Common myeloid progenitor, CD34-positive (primary cell): ENCODE results near the gene TBC1D22A.

Source experiments
- CTCF ChIA-PET: fragments of 350-600 bp; sonication (Branson Sonifier 250); formaldehyde crosslinking; loops from one replicate; lab custom pipeline; 2021; ENCODE audit warnings: antibody characterized with exemption; lab: Charles Lee
- POLR2A ChIA-PET: fragments of 350-600 bp; sonication (Branson Sonifier 250); formaldehyde crosslinking; loops from one replicate; lab custom pipeline; 2021; ENCODE audit warnings: antibody characterized with exemption; lab: Charles Lee
- DNase-seq, 3 donors: peaks; one replicate each; pipeline versions ENCODE4 v3.0.0 to v3.0.0-alpha.2; 2013
- H3K27ac ChIP-seq, 2 experiments: 1 replicate in 1 of 2; 2 replicates in 1 of 2; pipeline ENCODE4 v1.7.0; 2013; ENCODE audit warnings: inconsistent platforms in 2 of 2, low read length in 2 of 2, mild to moderate bottlenecking in 2 of 2, low read depth in 1 of 2, moderate library complexity in 1 of 2; ENCODE audit not compliant: severe bottlenecking in 2 of 2, insufficient read depth in 1 of 2, poor library complexity in 1 of 2
- H3K27me3 ChIP-seq, 5 experiments: replicated peaks in 2 of 5; 1 replicate in 3 of 5; 2 replicates in 2 of 5; pipeline versions ENCODE4 v1.6.1 to v1.7.0; 2013; ENCODE audit warnings: low read length in 4 of 5, mild to moderate bottlenecking in 2 of 5, moderate library complexity in 2 of 5, inconsistent platforms in 1 of 5; ENCODE audit not compliant: insufficient read depth in 5 of 5, control insufficient read depth in 4 of 5
- H3K36me3 ChIP-seq, 4 experiments: 1 replicate in 2 of 4; 2 replicates in 2 of 4; pipeline versions ENCODE4 v1.6.1 to v1.7.0; 2013; ENCODE audit warnings: low read length in 3 of 4, control low read depth in 1 of 4, mild to moderate bottlenecking in 1 of 4; ENCODE audit not compliant: control insufficient read depth in 4 of 4, insufficient read depth in 4 of 4
- H3K4me1 ChIP-seq, 4 experiments: 1 replicate in 3 of 4; 2 replicates in 1 of 4; pipeline versions ENCODE4 v1.6.1 to v1.7.1; 2013; ENCODE audit warnings: low read length in 3 of 4, mild to moderate bottlenecking in 3 of 4, control low read depth in 1 of 4, inconsistent platforms in 1 of 4, moderate library complexity in 1 of 4; ENCODE audit not compliant: control insufficient read depth in 4 of 4, insufficient read depth in 4 of 4; ENCODE audit errors: control extremely low read depth in 1 of 4
- H3K4me3 ChIP-seq, 7 experiments: 1 replicate in 4 of 7; 2 replicates in 3 of 7; pipeline versions ENCODE4 v1.5.1 to v1.7.0; 2013; ENCODE audit warnings: mild to moderate bottlenecking in 7 of 7, low read length in 6 of 7, moderate library complexity in 6 of 7, inconsistent platforms in 2 of 7, low read depth in 2 of 7, control low read depth in 1 of 7; ENCODE audit not compliant: insufficient read depth in 4 of 7, control insufficient read depth in 1 of 7; ENCODE audit errors: extremely low read depth in 1 of 7
- H3K9me3 ChIP-seq, 5 experiments: 1 replicate in 4 of 5; 2 replicates in 1 of 5; pipeline versions ENCODE4 v1.6.1 to v1.7.1; 2013; ENCODE audit warnings: low read length in 4 of 5, mild to moderate bottlenecking in 2 of 5, inconsistent platforms in 1 of 5, low read depth in 1 of 5, moderate library complexity in 1 of 5; ENCODE audit not compliant: control insufficient read depth in 4 of 5, insufficient read depth in 2 of 5; ENCODE audit errors: control extremely low read depth in 1 of 5
- WGBS: methylation state at CpG from one replicate; pipeline ENCODE4 v1.1.5; 2013; ENCODE audit not compliant: insufficient coverage; 5-methylcytosine and 5-hydroxymethylcytosine counted together

TBC1D22A gene

DNA sequence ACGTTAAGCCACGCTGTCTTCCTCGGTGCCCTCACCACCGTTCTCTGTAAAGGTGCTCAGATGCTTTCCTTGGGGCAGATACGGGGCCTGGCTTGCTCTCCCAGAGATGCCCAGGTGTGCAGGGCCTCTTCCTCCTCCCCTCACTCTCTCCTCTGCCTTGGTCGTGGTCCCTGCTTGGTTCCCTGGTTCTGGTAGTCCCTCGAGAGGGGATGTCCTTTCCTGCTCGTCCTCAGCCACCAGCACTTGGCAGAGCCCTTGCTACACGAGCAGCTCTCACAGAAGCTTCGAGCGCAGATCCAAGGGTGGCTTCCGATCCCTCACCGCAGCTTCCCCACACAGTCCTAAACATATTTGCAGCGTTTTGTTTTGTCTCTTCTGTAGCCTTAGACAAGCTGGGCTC, 298.8 kb downstream of the TBC1D22A start:
- no peaks in the 10 kb centered on the region for H3K9me3 ChIP-seq
- 97% methylated on average over 14 of the region's 14 CpGs for WGBS
- H3K36me3 ChIP-seq, result peaks cover 0 to 13% (median 9%) of the 10 kb centered on the region in 4 experiments
- no peak overlapping the region for H3K4me3 ChIP-seq
- H3K27me3 ChIP-seq, result no peaks in the 10 kb centered on the region
- H3K4me1 ChIP-seq, result no peaks in the 10 kb centered on the region
- ChIA-PET POLR2A (no interaction called here), CTCF (no interaction called here)
- H3K27ac ChIP-seq, result no peak overlapping the region
- DNase-seq, result no peak

DNA sequence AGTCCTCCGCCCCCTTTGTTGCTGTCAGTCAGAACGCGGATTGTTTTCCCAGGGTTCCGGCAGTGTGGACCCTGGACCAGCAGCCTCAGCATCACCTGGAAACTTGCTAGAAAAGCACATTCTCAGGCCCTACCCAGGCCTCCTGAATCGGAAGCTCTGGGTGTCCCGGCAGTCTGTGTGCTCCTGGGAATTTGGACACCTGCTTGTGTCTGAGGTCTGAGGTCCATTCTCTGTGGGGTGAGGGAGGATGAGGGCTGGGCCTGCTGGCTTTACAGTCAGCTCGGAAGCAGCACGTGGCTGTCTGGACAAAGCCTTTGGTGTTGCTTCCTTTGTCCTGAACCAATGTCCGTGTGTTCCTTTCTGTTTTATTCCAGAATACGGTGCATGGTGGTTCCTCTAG, 299.7 kb downstream of the TBC1D22A start:
- 97% methylated on average over 10 of the region's 10 CpGs for whole genome bisulfite sequencing
- H3K4me3 ChIP-seq, result no peak overlapping the region
- H3K27ac ChIP-seq, result no peak overlapping the region
- DNase-seq, result no peak
- H3K27me3 ChIP-seq, result no peaks in the 10 kb centered on the region
- H3K4me1 ChIP-seq, result no peaks in the 10 kb centered on the region
- ChIA-PET CTCF (no interaction called here), POLR2A (no interaction called here)
- H3K9me3 ChIP-seq, result no peaks in the 10 kb centered on the region
- H3K36me3 ChIP-seq, result peaks cover 0 to 10% (median 7%) of the 10 kb centered on the region in 4 experiments

- DNase-seq, result no peak
These were observed 300.6 kb downstream of the TBC1D22A start for GRCh38 chr22:47063071-47063509.

DNA sequence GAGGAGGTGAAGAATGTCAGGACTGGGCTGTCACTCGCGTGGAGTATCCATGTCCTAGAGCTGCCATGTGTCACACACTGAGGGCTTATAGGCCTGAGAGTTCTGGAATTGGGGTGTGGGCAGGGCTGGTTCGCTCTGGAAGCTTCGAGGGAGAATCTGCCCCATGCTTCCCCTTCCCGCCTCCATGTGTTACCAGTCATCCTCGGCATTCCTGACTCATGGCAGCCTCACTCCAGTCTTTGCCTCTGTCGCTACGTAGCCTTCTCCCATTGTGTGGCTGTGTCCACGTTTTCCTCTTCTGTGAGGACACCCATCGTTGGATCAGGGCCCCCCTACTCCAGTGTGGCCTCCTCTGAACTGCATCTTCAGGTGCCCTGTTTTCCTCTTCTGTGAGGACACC, 301.2 kb downstream of the TBC1D22A start:
- no peak overlapping the region for H3K27ac ChIP-seq
- no peak for DNase-seq
- H3K27me3 ChIP-seq, result no peaks in the 10 kb centered on the region
- no peaks in the 10 kb centered on the region for H3K4me1 ChIP-seq
- ChIA-PET CTCF (no interaction called here), POLR2A (no interaction called here)
- WGBS, result 92% methylated on average over 9 of the region's 10 CpGs
- no peak overlapping the region for H3K4me3 ChIP-seq
- no peaks in the 10 kb centered on the region for H3K9me3 ChIP-seq
- peaks cover 0 to 10% (median 7%) of the 10 kb centered on the region in 4 experiments for H3K36me3 ChIP-seq

More at GRCh38 chr22:47063071-47063509, 300.6 kb downstream of the TBC1D22A start:
- 95% methylated on average over 13 of the region's 14 CpGs for WGBS
- CTCF ChIA-PET, result no interaction called here
- H3K27ac ChIP-seq, result no peak overlapping the region
- H3K4me1 ChIP-seq, result no peaks in the 10 kb centered on the region
- H3K36me3 ChIP-seq, result peaks cover 0 to 10% (median 7%) of the 10 kb centered on the region in 4 experiments
- no peaks in the 10 kb centered on the region for H3K9me3 ChIP-seq
- H3K4me3 ChIP-seq, result no peak overlapping the region
- POLR2A ChIA-PET, result no interaction called here
- H3K27me3 ChIP-seq, result no peaks in the 10 kb centered on the region

GRCh38 chr22:47064016-47064415, 301.6 kb downstream of the TBC1D22A start:
- no peaks in the 10 kb centered on the region for H3K27me3 ChIP-seq
- H3K36me3 ChIP-seq, result peaks cover 0 to 10% (median 5%) of the 10 kb centered on the region in 4 experiments
- H3K9me3 ChIP-seq, result no peaks in the 10 kb centered on the region
- H3K27ac ChIP-seq, result no peak overlapping the region
- POLR2A ChIA-PET, result no interaction called here
- H3K4me3 ChIP-seq, result no peak overlapping the region
- CTCF ChIA-PET, result no interaction called here
- WGBS, result 93% methylated on average over 19 of the region's 19 CpGs
- DNase-seq, result no peak
- H3K4me1 ChIP-seq, result no peaks in the 10 kb centered on the region

GRCh38 chr22:47064416-47064815, 302.0 kb downstream of the TBC1D22A start:
- 83% methylated on average over 10 of the region's 10 CpGs for whole genome bisulfite sequencing
- Histone ChIP-seq H3K27me3 (no peaks in the 10 kb centered on the region), H3K4me1 (no peaks in the 10 kb centered on the region), H3K9me3 (no peaks in the 10 kb centered on the region), H3K27ac (no peak overlapping the region), H3K4me3 (no peak overlapping the region), H3K36me3 (peaks cover 0 to 10% (median 4%) of the 10 kb centered on the region in 4 experiments)
- no peak for DNase-seq
- ChIA-PET POLR2A (no interaction called here), CTCF (no interaction called here)

DNA sequence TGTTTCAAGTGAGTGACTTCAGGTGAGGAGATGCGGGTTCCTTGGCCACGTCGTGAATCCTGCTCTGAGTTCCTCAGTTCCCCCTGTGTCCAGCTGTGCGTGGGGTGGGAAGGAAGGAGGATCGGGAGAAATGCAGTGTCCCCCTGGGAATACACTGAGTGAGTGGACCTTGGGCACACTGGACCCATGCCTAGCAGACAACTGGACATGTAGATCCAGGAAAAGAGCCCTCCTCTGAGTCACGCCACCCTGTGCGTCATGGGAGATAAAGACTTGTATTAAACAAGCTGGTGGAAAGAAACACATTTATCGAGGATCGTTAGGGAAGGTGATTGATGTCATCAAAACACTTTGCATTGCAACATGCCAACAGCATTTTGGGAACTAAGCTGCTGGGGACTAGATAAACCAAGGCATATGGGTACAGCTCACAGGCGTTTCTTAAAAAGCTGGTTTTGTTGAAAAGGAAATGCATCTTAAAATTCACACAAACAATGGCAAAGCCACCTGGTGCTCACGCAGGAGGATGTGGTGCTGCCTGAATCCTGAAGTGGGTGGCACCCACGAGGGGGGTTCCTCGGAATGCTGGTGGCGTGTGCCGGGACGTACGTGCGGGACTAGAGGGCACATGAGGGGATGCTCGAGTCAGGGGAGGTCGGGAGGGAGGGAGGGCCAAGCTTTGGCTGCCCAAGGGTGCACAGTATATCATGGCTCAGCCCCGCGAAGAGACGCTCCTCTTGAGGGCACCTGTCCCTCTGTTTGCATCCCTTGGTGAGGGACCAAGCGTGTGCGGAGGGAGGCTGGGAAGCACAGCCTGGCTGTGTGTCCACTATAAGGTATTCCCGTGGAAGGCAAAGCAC, 303.5 kb downstream of the TBC1D22A start:
- 93% methylated on average over 22 of the region's 26 CpGs for WGBS
- CTCF ChIA-PET, result no interaction called here
- DNase-seq, result no peak
- Histone ChIP-seq H3K4me3 (no peak overlapping the region), H3K4me1 (peaks cover 2 to 7% (median 4%) of the 10 kb centered on the region in 4 experiments), H3K27me3 (no peaks in the 10 kb centered on the region), H3K9me3 (no peaks in the 10 kb centered on the region), H3K27ac (no peak overlapping the region), H3K36me3 (peaks cover 0 to 10% (median 4%) of the 10 kb centered on the region in 4 experiments)
- POLR2A ChIA-PET, result no interaction called here
